HepG2 (cell line): ENCODE results near the gene RABL6. TPM values are rescaled to one million over a fixed set of nuclear protein-coding genes. Genes with fewer than 3 reads are reported as not detected.

Source experiments
- ADNP ChIP-seq: sonication (generic); formaldehyde crosslinking; IDR thresholded peaks from 2 replicates; pipeline ENCODE4 v1.4.0; 2020; ENCODE audit warnings: missing genetic modification reagents
- ARID2 ChIP-seq: sonication (generic); formaldehyde crosslinking; IDR thresholded peaks from 2 replicates; pipeline ENCODE4 v1.8.1; 2022; ENCODE audit warnings: mild to moderate bottlenecking, missing genetic modification reagents, borderline replicate concordance
- ATF7 ChIP-seq, 2 experiments: fragments of 450-650 bp in 1 of 2; sonication (generic) in 1 of 2; formaldehyde crosslinking in 1 of 2; IDR thresholded peaks; 2 replicates each; pipeline versions ENCODE4 v1.4.0 to v1.6.1; 2016 to 2020; ENCODE audit warnings: antibody characterized with exemption in 1 of 2, mild to moderate bottlenecking in 1 of 2, missing genetic modification reagents in 1 of 2
- CBFB ChIP-seq: sonication (generic); formaldehyde crosslinking; IDR thresholded peaks from 2 replicates; pipeline ENCODE4 v1.4.0; 2020; ENCODE audit warnings: missing genetic modification reagents
- CEBPG ChIP-seq: IDR thresholded peaks from 2 replicates; pipeline ENCODE4 v1.6.1; 2016
- ETS1 ChIP-seq: sonication (generic); formaldehyde crosslinking; IDR thresholded peaks from 2 replicates; pipeline ENCODE4 v1.4.0; 2020; ENCODE audit warnings: missing genetic modification reagents
- HBP1 ChIP-seq: IDR thresholded peaks from 2 replicates; pipeline ENCODE4 v1.6.1; 2016; ENCODE audit warnings: low read depth, control low read depth
- JUN ChIP-seq: sonication (generic); formaldehyde crosslinking; IDR thresholded peaks from 2 replicates; pipeline ENCODE4 v1.4.0; 2020; ENCODE audit warnings: mild to moderate bottlenecking, missing genetic modification reagents
- KMT2B ChIP-seq: IDR thresholded peaks from 2 replicates; pipeline ENCODE4 v1.6.1; 2016; ENCODE audit warnings: missing genetic modification reagents, missing compliant biosample characterization
- MBNL3 ChIP-seq: fragments of 250-450 bp; sonication (Bioruptor Pico); conservative IDR thresholded peaks from 2 replicates; pipeline ENCODE4 v1.8.0; 2022; ENCODE audit warnings: mild to moderate bottlenecking, inconsistent platforms
- MXD3 ChIP-seq: IDR thresholded peaks from 2 replicates; pipeline ENCODE4 v1.6.1; 2016; ENCODE audit warnings: mild to moderate bottlenecking, missing biosample characterization, missing genetic modification reagents
- PHB2 ChIP-seq: fragments of 450-650 bp; IDR thresholded peaks from 2 replicates; pipeline ENCODE4 v1.6.1; 2018; ENCODE audit not compliant: partially characterized antibody
- PHF8 ChIP-seq: sonication (generic); formaldehyde crosslinking; IDR thresholded peaks from 2 replicates; pipeline ENCODE4 v1.5.0; 2020; ENCODE audit warnings: missing genetic modification reagents
- SETDB1 ChIP-seq: sonication (generic); formaldehyde crosslinking; IDR thresholded peaks from 2 replicates; pipeline ENCODE4 v1.5.1; 2020; ENCODE audit warnings: missing genetic modification reagents, mild to moderate bottlenecking, borderline replicate concordance
- TARDBP ChIP-seq: sonication (generic); formaldehyde crosslinking; IDR thresholded peaks from 2 replicates; pipeline ENCODE4 v1.8.0; 2022; ENCODE audit warnings: mild to moderate bottlenecking, missing genetic modification reagents
- ZNF343 ChIP-seq: sonication (generic); formaldehyde crosslinking; IDR thresholded peaks from 2 replicates; pipeline ENCODE4 v1.4.0; 2020; ENCODE audit warnings: mild to moderate bottlenecking, missing genetic modification reagents
- ZNF367 ChIP-seq: sonication (generic); formaldehyde crosslinking; IDR thresholded peaks from 2 replicates; pipeline ENCODE4 v1.4.0; 2020; ENCODE audit warnings: missing genetic modification reagents, borderline replicate concordance
- ZNF549 ChIP-seq: sonication (generic); formaldehyde crosslinking; IDR thresholded peaks from 2 replicates; pipeline ENCODE4 v1.5.0; 2020; ENCODE audit warnings: missing genetic modification reagents
- ZNF609 ChIP-seq: sonication (generic); formaldehyde crosslinking; IDR thresholded peaks from 2 replicates; pipeline ENCODE4 v1.4.0; 2020; ENCODE audit warnings: mild to moderate bottlenecking, missing genetic modification reagents, borderline replicate concordance
- ZNF614 ChIP-seq: IDR thresholded peaks from 2 replicates; pipeline ENCODE4 v1.6.1; 2018; ENCODE audit warnings: missing biosample characterization, missing genetic modification reagents, inconsistent platforms, borderline replicate concordance
- ZNF737 ChIP-seq: sonication (generic); formaldehyde crosslinking; IDR thresholded peaks from 2 replicates; pipeline ENCODE4 v1.5.0; 2020; ENCODE audit warnings: missing genetic modification reagents, mild to moderate bottlenecking, borderline replicate concordance
- ZNF839 ChIP-seq: sonication (generic); formaldehyde crosslinking; IDR thresholded peaks from 2 replicates; pipeline ENCODE4 v1.4.0; 2020; ENCODE audit warnings: missing genetic modification reagents, mild to moderate bottlenecking, borderline replicate concordance
- polyA plus RNA-seq, 8 experiments: library from polyadenylated mRNA; depleted of rRNA in 3 of 8; stranded (reverse) in 7 of 8; unstranded in 1 of 8; fragments of >200 nt; fragmentation: Illumina TruSeq in 4 of 8; extraction: Trizol in 4 of 8; gene quantifications; 2 replicates each; pipeline versions ENCODE4 v1.2.1 to v1.2.3, GENCODE V29; 2011 to 2016; ENCODE audit warnings: low read depth in 4 of 8, missing spikeins in 1 of 8, mixed read lengths in 1 of 8; ENCODE audit not compliant: insufficient read depth in 1 of 8
- total RNA-seq, 5 experiments: library from RNA; depleted of rRNA; stranded (reverse); fragments of >200 nt; fragmentation: Illumina TruSeq; extraction: Trizol; gene quantifications; 2 replicates each; pipeline ENCODE4 v1.2.3, GENCODE V29; 2016; ENCODE audit warnings: low read depth in 1 of 5

The RABL6 gene
- total and polyA plus RNA-seq, 2 of the 13 experiments (the other 11 are each of a cell fraction or from before 2014, with no cell fraction given) = 81.5 to 125 TPM

- TF ChIP-seq SETDB1 (CRISPR knock-in tag) (no peak), ADNP (CRISPR knock-in tag) (no peak; the same call in 1 of the 2 replicates), PHF8 (CRISPR knock-in tag) (peak; percentile 76), ZNF609 (CRISPR knock-in tag) (peak; percentile 78), ZNF614 (CRISPR knock-in tag) (peak; percentile 42; the same call in 1 of the 2 replicates), ZNF839 (CRISPR knock-in tag) (no peak), HBP1 (CRISPR knock-in tag) (peak; percentile 53; the same call in 1 of the 2 replicates), ATF7 (IDR thresholded peaks at IDR 0.05) (no peak), ATF7 (CRISPR knock-in tag; IDR thresholded peaks at IDR 0.05) (0 out of 2 replicates have a peak, but pooled peaks have one; percentile 17), CBFB (CRISPR knock-in tag) (peak; percentile 63; the same call in 1 of the 2 replicates), PHB2 (no peak), ZNF549 (no peak), ZNF343 (CRISPR knock-in tag) (peak; percentile 50; the same call in 1 of the 2 replicates), ZNF737 (CRISPR knock-in tag) (no peak; the same call in 1 of the 2 replicates), ETS1 (CRISPR knock-in tag) (0 out of 2 replicates have a peak, but pooled peaks have one; percentile 51), ARID2 (CRISPR knock-in tag) (no peak), KMT2B (peak; percentile 36; the same call in 1 of the 2 replicates), CEBPG (CRISPR knock-in tag) (peak; percentile 46; the same call in 1 of the 2 replicates), MBNL3 (CRISPR knock-in tag) (no peak), MXD3 (CRISPR knock-in tag) (0 out of 2 replicates have a peak, but pooled peaks have one; percentile 4), JUN (no peak), ZNF367 (CRISPR knock-in tag) (no peak), TARDBP (CRISPR knock-in tag) (peak; percentile 79)
Observed at GRCh38 chr9:136799079-136799853, 8.5 kb upstream of the RABL6 start (continued).
